GM18907 (cell line): ENCODE measurements around the gene WNT1.

Source experiments
- ATAC-seq: cut with Tn5 transposase; IDR thresholded peaks from one replicate; pipeline ENCODE4 v1.9.1; 2021; ENCODE audit warnings: mild to moderate bottlenecking, moderate library complexity; ENCODE audit not compliant: unreplicated experiment

WNT1 gene

GRCh38 chr12:48960834-48961233, 17.3 kb upstream of the WNT1 start:
- ATAC-seq: no peak

- ATAC-seq: no peak
Measured at GRCh38 chr12:48961331-48961730, 16.8 kb upstream of the WNT1 start.

GRCh38 chr12:48961801-48962200, 16.3 kb upstream of the WNT1 start:
- ATAC-seq: no peak

- no peak for ATAC-seq
Measured at GRCh38 chr12:48965298-48965838, 12.8 kb upstream of the WNT1 start.

- no peak for ATAC-seq
Measured at GRCh38 chr12:48966177-48966895, 11.8 kb upstream of the WNT1 start.

- ATAC-seq: no peak
Measured at GRCh38 chr12:48967991-48968390, 10.1 kb upstream of the WNT1 start.

GRCh38 chr12:48968467-48968866, 9.7 kb upstream of the WNT1 start:
- ATAC-seq: no peak

- no peak for ATAC-seq
Measured at GRCh38 chr12:48969160-48969771, 8.9 kb upstream of the WNT1 start.

- ATAC-seq: no peak
Measured at GRCh38 chr12:48969833-48970701, 8.1 kb upstream of the WNT1 start.

- no peak for ATAC-seq
Measured at GRCh38 chr12:48970702-48971334, 7.3 kb upstream of the WNT1 start.

- no peak for ATAC-seq
Measured at GRCh38 chr12:48972213-48972951, 5.7 kb upstream of the WNT1 start.

- no peak for ATAC-seq
Measured at GRCh38 chr12:48972952-48973483, 5.1 kb upstream of the WNT1 start.

GRCh38 chr12:48973531-48973930, 4.6 kb upstream of the WNT1 start:
- ATAC-seq: no peak

GRCh38 chr12:48973941-48974673, 4.0 kb upstream of the WNT1 start:
- ATAC-seq: no peak

GRCh38 chr12:48977290-48978281, 536 bp upstream of the WNT1 start:
- peak; percentile 40 for ATAC-seq

- ATAC-seq: no peak
Measured at GRCh38 chr12:48978741-48979601, 849 bp downstream of the WNT1 start.
